GM21619 (cell line): ENCODE data around the gene DNAJB2.
A peak's percentile ranks its signal among the peaks of the same experiment; 100 is the strongest.
"Not testable (repeated sequence)": the region's sequence is repeated elsewhere in the genome, so short reads cannot be mapped to it uniquely, and the experiment has no call there.

Experiments used
- ATAC-seq: cut with Tn5 transposase; IDR thresholded peaks from one replicate; pipeline ENCODE4 v1.9.1; 2021; ENCODE audit not compliant: unreplicated experiment

The DNAJB2 gene

GRCh38 chr2:219298759-219299371 lies 19.7 kb downstream of the DNAJB2 start:
- peak; percentile 58 for ATAC-seq

DNA sequence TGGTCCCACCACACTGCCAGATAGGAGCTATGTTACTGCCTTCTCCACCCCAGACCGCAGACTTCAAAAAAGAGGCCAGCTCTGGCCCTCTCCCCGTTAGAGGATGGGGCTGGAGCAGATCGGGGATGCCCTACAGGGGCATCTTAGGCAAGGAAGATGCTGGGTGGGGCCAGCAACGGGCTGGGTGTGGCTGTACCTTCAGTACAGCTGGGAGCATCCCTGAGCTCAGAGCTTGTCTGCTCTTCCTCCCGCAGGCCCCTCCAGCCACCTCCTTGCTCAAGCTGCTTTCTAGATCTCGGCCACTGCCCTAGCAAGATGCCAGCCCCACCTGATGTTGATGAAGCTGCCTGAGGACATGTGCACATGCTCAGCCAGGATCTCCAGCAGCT lies 20.2 kb downstream of the DNAJB2 start:
- no peak for ATAC-seq

DNA sequence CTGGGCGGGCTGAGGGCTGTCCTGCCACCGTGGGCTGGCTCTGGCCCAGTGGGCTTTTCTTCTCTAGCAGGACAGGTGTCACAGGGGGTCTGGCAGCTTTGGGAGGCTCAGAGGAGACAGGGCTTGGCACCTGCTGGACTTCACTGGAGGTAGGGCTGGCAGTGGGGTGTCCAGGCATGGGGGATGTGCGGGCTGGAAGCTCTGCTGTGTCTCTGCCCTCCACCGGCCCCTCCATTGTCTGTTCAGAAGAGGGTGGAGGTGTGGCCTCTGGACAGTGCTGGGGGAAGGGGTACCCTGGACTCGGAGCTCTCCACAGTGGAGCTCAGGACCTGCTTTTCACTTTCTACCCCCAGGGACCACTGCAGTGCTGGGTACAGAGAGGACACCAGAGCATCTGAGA lies 20.9 kb downstream of the DNAJB2 start:
- ATAC-seq = no peak

DNA sequence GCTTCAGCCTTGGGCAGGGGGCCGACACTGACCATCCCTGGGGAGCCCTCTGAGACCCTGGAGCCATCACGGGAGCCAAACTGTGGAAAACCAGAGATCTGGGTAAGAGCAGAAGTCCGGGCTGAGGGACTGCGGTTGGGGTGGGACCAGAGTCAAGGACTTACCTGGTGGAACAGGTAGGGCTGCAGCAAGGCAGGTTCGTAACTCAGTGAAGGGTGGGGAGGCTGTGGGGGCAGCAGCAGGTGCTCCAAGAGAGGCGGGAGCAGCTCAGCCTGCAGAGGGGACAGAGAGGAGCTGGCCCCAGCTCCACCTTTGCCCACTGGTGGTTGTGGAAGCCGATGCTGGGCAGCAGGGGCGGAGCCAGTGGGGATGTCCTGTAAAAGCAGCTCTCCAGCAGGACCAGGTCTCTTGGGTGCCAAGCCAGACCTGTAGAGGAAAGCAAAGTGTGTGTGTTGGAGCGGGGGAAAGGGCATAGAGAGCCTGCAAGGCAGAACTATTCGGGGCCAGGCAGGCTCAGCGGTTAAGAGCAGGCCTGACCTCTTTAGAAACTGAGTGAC lies 23.3 kb downstream of the DNAJB2 start:
- ATAC-seq = no peak

DNA sequence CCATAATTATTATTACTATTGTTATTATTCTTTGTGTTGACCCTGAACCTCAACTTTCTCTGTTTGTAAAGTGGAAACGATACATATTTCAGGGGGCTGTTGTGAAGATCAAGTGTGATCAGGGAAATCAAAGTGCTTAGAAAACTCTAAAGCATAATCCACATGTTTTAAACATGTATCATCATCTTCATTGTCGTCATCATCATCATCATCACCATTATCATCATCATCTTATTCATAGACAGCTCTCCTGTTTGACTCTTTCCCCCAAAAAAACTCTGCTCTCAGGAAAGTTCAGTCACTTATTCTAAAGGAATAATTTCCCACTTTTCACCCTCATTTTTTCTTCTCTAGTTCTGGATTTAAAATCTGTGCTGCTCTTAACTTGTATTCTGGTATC lies 25.1 kb downstream of the DNAJB2 start:
- ATAC-seq = no peak

GRCh38 chr2:219306047-219306446 lies 26.9 kb downstream of the DNAJB2 start:
- no peak for ATAC-seq

GRCh38 chr2:219308142-219309101 lies 29.3 kb downstream of the DNAJB2 start:
- no peak for ATAC-seq

DNA sequence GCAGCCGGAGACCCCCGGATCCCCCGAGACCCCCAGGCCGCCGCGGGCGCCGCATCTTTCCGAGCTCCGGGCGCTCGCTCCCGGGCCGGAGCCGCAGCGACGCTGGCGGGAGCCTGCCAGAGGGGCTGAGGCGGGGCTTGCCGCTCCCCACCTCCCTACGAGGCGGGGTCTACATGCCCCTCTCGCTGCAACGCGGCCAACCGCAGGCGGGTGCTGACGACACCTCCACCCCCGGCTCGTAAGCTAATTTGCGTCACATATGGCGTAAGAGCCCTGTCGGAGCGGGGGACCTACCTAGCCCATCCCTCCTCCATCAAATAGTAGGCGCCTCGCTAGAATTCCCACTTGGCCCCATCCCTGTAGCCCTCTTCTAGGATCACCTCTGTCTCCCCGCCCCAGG lies 30.1 kb downstream of the DNAJB2 start, which contains the start of gene PTPRN:
TSS of gene PTPRN (minus strand) at position 124 of the 400 bp plus-strand sequence. CDS start at position 55, 69 bp downstream.
- no peak for ATAC-seq

GRCh38 chr2:219312683-219313263 lies 33.6 kb downstream of the DNAJB2 start:
- ATAC-seq = not testable (repeated sequence)

DNA sequence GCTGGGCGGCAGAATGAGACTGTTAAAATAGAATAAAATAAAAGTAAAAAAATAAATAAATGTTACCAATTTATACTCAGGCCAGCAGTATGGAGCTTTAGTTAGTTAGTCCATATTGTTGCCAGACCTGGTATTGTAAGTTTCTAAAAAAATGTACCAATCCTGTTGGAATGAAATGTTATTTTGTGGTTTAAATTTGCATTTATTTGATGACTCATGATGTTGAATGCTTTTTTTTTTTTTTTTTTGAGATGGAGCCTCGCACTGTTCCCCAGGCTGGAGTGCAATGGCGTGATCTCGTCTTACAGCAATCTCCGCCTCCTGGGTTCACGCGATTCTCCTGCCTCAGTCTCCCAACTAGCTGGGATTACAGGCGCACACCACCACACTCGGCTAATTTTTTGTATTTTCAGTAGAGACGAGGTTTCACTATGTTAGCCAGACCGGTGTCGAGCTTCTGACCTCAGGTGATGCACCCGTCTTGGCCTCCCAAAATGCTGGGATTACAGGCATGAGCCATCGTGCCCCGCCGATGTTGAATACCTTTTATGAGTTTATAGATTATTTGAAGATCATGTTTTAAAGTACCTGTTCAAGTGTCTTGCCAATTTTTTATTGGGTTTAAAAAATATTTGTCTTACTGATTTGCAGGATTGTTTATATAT lies 35.8 kb downstream of the DNAJB2 start:
- ATAC-seq = no peak

- ATAC-seq = no peak
Observed at GRCh38 chr2:219323434-219323833, 44.3 kb downstream of the DNAJB2 start.

GRCh38 chr2:219325136-219325535 lies 46.0 kb downstream of the DNAJB2 start:
- ATAC-seq = no peak

- no peak for ATAC-seq
Observed at GRCh38 chr2:219325657-219326315, 46.6 kb downstream of the DNAJB2 start.

GRCh38 chr2:219327719-219328118 lies 48.6 kb downstream of the DNAJB2 start:
- ATAC-seq = no peak

- ATAC-seq = no peak
Observed at GRCh38 chr2:219331560-219332213, 52.5 kb downstream of the DNAJB2 start.

DNA sequence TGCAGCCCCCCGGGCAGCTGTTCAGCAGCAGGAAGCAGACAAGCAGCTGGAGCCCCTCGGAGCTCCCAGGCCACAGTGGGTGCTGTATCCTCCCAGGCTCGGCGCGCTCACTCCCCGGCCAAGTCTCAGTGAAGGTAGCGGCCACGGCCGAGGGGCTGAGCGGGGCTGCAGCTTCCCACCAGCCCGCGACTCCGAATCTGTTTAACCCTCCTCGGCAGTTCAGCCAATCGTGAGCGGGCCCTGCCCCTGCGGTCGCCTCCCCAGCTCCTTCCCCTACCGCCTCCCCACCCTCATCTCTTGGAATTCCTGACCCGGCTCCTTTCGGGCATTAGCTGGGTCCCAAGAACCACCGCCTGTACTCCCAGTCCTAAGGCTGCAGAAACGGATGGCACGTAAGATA lies 53.4 kb downstream of the DNAJB2 start, which contains the start of gene RESP18:
TSS of gene RESP18 (minus strand) at position 203 of the 400 bp plus-strand sequence.
- ATAC-seq = no peak

- no peak for ATAC-seq
Observed at GRCh38 chr2:219334076-219334475, 54.9 kb downstream of the DNAJB2 start.

DNA sequence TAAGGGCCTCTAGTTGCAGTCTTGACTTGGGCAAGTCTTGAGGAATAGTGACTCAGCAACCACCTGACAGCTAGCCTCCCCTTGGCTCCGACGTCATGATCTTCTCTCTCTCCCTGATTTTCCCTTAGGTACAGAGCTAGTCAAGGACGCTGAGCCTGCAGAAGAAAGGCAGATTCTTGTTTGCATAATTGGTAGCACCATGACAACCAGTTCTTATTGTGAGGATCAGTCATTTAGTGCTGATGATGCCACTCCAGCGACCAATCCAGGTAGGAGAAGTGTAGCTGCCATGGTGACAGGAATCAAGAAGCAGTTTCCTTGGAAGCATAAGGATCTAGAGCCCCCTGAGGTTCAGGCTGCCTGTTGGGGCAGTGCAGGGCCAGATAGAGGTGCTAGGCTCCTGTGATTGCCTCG lies 56.2 kb downstream of the DNAJB2 start:
- ATAC-seq = no peak
